ENCODE results near the gene LY6G5C. TPM values are rescaled to one million over a fixed set of nuclear protein-coding genes. Genes with fewer than 3 reads are reported as not detected.

LY6G5C gene
- total and polyA plus RNA-seq, 2 of the 13 experiments (the other 11 are each of a cell fraction or from before 2014, with no cell fraction given), result 0.33 to 0.55 TPM

GRCh38 chr6:31652925-31653724 lies 27.7 kb downstream of the LY6G5C start (continued):
- TF ChIP-seq ZNF318 (CRISPR knock-in tag; IDR thresholded peaks at IDR 0.05), result no peak
- no peak; the same call in 1 of the 2 replicates for TF ChIP-seq GMEB1 (CRISPR knock-in tag; IDR thresholded peaks at IDR 0.05; ENCODE audit: borderline replicate concordance)
- TF ChIP-seq ZNF839 (CRISPR knock-in tag; IDR thresholded peaks at IDR 0.05; ENCODE audit: borderline replicate concordance), result no peak
- no peak for TF ChIP-seq ZNF496 (CRISPR knock-in tag; IDR thresholded peaks at IDR 0.05; ENCODE audit: insufficient replicate concordance)
- TF ChIP-seq JARID2 (CRISPR knock-in tag; IDR thresholded peaks at IDR 0.05; ENCODE audit: insufficient replicate concordance), result no peak
- no peak for TF ChIP-seq MNT (IDR thresholded peaks at IDR 0.05)
- TF ChIP-seq ELF4 (CRISPR knock-in tag; IDR thresholded peaks at IDR 0.05; ENCODE audit: borderline replicate concordance), result 0 out of 2 replicates have a peak, but pooled peaks have one; percentile 56
- TF ChIP-seq XRCC5 (optimal IDR thresholded peaks at IDR 0.05; ENCODE audit: low read length), result no peak
- TF ChIP-seq GPBP1L1 (CRISPR knock-in tag; IDR thresholded peaks at IDR 0.05), result no peak
- TF ChIP-seq MLX (CRISPR knock-in tag; IDR thresholded peaks at IDR 0.05), result no peak
- 0 out of 2 replicates have a peak, but pooled peaks have one; percentile 65 for TF ChIP-seq ZNF691 (CRISPR knock-in tag; IDR thresholded peaks at IDR 0.05; ENCODE audit: borderline replicate concordance, low read depth)
- TF ChIP-seq SCMH1 (CRISPR knock-in tag; IDR thresholded peaks at IDR 0.05; ENCODE audit: borderline replicate concordance), result no peak
